Measurements from ENCODE around the gene MBD3L3.
"Not testable (repeated sequence)": the region's sequence is repeated elsewhere in the genome, so short reads cannot be mapped to it uniquely, and the experiment has no call there.

MBD3L3 gene

DNA sequence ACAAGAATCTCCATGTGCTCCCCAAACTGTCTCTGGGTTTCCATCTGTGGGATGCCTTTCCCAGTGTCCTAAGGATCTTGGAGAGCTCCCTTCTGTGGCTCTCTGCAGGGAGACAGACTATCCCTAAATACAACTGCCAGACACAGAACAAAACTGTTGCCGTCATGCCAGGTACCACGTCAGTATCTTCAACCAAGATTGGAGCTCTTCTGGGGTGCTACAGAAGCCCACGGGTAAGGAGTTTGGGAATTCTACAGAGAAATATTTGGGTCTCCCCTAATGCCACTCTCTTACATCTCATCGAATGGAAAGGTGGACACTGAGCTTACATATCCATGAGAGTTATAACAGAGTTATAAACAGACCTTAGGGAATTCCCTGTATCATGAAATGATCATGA, 4.9 kb upstream of the MBD3L3 start:
- DNase-seq (ENCODE audit: low read depth) = no peak

DNA sequence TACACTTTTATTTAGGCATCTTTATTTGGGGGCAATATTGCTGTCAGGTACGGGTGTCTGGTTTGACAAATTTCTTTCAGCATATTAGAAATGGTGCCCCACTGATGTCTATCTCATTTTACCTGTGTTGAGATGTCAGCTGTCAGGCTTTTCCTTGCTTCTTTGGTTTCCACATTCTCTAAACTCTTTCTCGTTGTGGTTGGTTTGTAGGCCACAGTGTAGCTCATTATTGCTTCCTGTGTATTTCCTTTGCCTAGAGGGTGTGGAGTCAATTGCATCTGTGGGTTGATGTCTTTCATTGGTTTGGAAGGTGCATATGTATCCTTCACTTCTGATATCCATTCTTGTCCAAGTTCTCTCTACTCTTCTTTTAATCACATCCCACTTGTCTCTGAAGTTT, 1.5 kb upstream of the MBD3L3 start:
- DNase-seq (ENCODE audit: low read depth) = not testable (repeated sequence)

DNA sequence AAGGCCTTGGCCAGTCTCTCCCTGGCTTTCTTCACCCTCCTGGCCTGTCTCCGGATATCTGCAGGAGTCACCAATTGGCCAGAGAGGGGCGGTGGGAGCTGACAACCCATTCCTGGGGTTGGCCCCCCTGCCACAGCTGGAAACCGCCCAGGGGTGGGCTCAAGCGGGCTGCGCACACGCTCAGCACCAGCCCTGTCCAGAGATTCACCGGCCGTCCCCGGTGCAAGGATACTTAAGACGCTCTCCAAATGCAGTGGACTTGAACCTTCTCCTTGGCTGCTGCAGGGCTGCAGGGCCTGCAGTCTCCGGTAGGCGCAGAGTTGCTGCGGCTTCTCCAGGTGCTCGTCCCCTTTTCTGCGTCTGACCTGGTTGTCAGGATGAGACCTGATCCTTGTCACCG, 2.1 kb downstream of the MBD3L3 start:
- DNase-seq (ENCODE audit: low read depth) = not testable (repeated sequence)

- not testable (repeated sequence) for DNase-seq (ENCODE audit: low read depth)
Observed at GRCh38 chr19:7055679-7056078, 2.8 kb downstream of the MBD3L3 start.

- not testable (repeated sequence) for DNase-seq (ENCODE audit: low read depth)
Observed at GRCh38 chr19:7054635-7055368, 3.7 kb downstream of the MBD3L3 start.

GRCh38 chr19:7052896-7053295, 5.6 kb downstream of the MBD3L3 start:
- not testable (repeated sequence) for DNase-seq (ENCODE audit: low read depth)

- DNase-seq (ENCODE audit: low read depth) = not testable (repeated sequence)
Observed at GRCh38 chr19:7051421-7051820, 7.1 kb downstream of the MBD3L3 start.

- DNase-seq (ENCODE audit: low read depth) = not testable (repeated sequence)
Observed at GRCh38 chr19:7049021-7049420, 9.5 kb downstream of the MBD3L3 start, which contains the start of gene MBD3L2. MBD3L2 (plus strand) TSS chr19:7049321; CDS start chr19:7049374, 53 bp downstream.

GRCh38 chr19:7041563-7041962, 16.9 kb downstream of the MBD3L3 start:
- not testable (repeated sequence) for DNase-seq (ENCODE audit: low read depth)

- not testable (repeated sequence) for DNase-seq (ENCODE audit: low read depth)
Observed at GRCh38 chr19:7040079-7040478, 18.4 kb downstream of the MBD3L3 start, which contains the start of gene MBD3L4. MBD3L4 (minus strand) TSS chr19:7040179; CDS start chr19:7040144, 35 bp downstream.

DNA sequence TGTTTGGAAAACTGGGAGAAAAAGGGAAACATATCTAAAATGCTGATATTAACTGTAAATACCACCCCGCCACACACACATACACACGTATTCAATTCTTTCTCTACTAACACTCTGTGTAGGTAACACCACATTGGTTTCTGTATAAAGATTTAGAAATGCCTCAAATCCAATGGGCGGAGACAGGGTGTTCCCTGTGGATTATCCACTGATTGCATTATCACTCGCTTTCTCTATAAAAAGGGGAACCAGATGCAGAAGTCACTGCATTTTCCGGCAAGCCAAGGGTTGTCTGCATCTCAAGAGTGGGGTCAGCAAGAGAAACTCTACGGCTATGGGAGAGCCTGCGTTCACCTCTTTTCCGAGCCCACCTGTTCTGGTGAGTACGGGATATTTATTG, 28.2 kb downstream of the MBD3L3 start, which contains the start of gene MBD3L5:
Gene MBD3L5, plus strand, starts transcription at position 301 of the 400 bp plus-strand sequence. Its CDS starts 34 bp downstream, at position 335.
- DNase-seq (ENCODE audit: low read depth) = not testable (repeated sequence)

GRCh38 chr19:7028790-7029189, 29.7 kb downstream of the MBD3L3 start:
- not testable (repeated sequence) for DNase-seq (ENCODE audit: low read depth)

GRCh38 chr19:7021331-7021730, 37.1 kb downstream of the MBD3L3 start, which contains the start of gene MBD3L2B:
MBD3L2B (minus strand) TSS chr19:7021431; CDS start chr19:7021397, 34 bp downstream.
- not testable (repeated sequence) for DNase-seq (ENCODE audit: low read depth)

DNA sequence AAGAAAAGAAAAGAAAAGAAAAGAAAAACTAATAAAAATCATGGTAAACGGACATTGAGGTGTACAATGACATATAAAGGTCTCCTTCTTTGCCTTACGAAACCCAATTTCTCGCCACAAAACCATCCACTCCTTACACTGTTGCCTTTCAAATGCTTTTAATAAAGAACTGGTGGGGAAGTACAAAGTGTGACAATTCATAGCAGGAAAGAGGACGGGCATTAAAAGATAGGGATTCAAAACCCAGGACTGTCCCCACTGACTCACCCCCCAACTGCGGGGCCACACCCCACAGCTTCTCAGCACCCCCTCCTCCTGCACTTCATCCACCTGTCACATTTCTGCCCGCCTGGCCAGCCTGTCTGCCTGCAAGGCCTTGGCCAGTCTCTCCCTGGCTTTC, 39.6 kb downstream of the MBD3L3 start:
- DNase-seq (ENCODE audit: low read depth) = no peak

DNA sequence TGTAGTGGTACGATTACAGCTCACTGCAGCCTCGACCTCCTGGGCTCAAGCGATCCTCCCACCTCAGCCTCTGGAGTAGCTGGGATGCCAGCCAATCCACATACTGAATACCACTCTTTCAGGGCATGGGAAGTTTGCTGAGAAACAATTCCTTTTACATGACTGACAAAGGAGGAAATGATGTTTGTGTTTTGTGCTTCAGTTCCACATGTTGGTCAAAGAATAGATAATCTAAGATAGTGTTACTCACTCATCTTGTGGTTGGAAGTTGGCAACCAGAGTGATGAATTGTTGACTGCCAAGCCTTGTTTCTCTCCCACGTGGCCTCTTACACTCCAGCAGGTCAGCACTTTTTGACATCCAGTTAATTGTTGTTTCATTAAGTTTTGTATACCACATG, 44.8 kb downstream of the MBD3L3 start:
- peak; percentile 51 for DNase-seq (ENCODE audit: low read depth)

DNA sequence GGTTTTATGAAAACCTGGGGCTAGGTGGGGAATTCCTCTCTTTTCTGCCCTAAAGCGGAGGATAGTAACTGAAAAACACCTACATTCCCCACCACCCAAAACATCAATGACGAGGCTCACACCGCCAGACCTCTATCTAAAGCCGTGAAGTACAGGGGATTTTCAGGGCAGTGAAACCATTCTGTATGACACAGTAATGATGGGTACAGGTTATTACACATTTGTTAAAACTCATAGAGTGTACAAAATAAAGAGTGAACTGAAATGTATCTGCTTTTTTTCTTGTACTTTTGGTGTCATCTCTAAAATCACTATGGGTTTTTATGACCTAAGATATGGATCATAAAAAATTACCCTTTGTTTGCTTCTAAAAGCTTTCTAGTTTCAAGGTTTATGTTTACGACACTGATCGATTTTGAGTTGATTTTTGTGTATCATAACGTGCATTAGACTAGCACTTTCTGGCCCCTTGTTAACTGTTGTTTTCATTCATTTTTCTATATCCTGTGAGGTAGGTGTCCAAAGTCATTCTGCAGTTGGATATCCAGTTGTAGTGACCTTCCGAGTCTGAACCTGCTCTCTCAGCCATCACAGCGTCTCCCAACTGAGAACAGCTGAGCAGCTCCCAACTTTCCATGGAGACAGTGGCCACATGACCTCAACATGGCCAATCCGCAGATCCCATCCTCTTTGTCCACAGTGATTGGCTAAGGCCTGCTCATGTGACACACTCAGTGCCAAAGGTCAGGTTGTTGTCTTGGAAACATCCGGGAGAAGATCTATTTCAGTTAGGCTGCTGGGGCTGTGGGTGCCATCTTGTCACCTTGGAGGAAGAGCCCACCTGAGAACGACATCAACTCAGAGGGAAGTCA, 47.5 kb downstream of the MBD3L3 start:
- DNase-seq (ENCODE audit: low read depth) = no peak

GRCh38 chr19:7007859-7008258, 50.6 kb downstream of the MBD3L3 start:
- DNase-seq (ENCODE audit: low read depth) = no peak

All from ELR (cell line).